NCI-H226 (cell line): ENCODE results near the gene HAUS6.
"Not testable (repeated sequence)": the region's sequence is repeated elsewhere in the genome, so short reads cannot be mapped to it uniquely, and the experiment has no call there.

Experiments used
- DNase-seq: peaks from one replicate; pipeline ENCODE4 v3.0.0-alpha.2; 2015

HAUS6 gene

GRCh38 chr9:19036611-19037010 lies 66.1 kb downstream of the HAUS6 start:
- DNase-seq: no peak

- DNase-seq: no peak
These were observed 69.7 kb downstream of the HAUS6 start, which contains the start of gene SAXO1 for GRCh38 chr9:19033015-19033414. SAXO1 (minus strand) TSS chr9:19033209; CDS start chr9:19032908, 301 bp downstream.

- no peak for DNase-seq
These were observed 70.3 kb downstream of the HAUS6 start for GRCh38 chr9:19032406-19032805.

- DNase-seq: no peak
These were observed 71.8 kb downstream of the HAUS6 start for GRCh38 chr9:19030899-19031298.

GRCh38 chr9:19028835-19029451 lies 73.8 kb downstream of the HAUS6 start:
- no peak for DNase-seq

GRCh38 chr9:19027825-19028224 lies 74.9 kb downstream of the HAUS6 start:
- DNase-seq: no peak

- DNase-seq: no peak
These were observed 76.3 kb downstream of the HAUS6 start for GRCh38 chr9:19026375-19026774.

- DNase-seq: no peak
These were observed 79.6 kb downstream of the HAUS6 start for GRCh38 chr9:19023078-19023477.

GRCh38 chr9:19022206-19022605 lies 80.5 kb downstream of the HAUS6 start:
- DNase-seq: no peak

- not testable (repeated sequence) for DNase-seq
These were observed 81.1 kb downstream of the HAUS6 start for GRCh38 chr9:19021649-19022048.

- DNase-seq: no peak
These were observed 81.7 kb downstream of the HAUS6 start for GRCh38 chr9:19020886-19021455.

- DNase-seq: no peak
These were observed 84.5 kb downstream of the HAUS6 start for GRCh38 chr9:19018201-19018600.

GRCh38 chr9:19009391-19009965 lies 93.2 kb downstream of the HAUS6 start:
- DNase-seq: no peak
